Natural killer cell (primary cell): Measurements from ENCODE around the gene TRA2B. TPM values are rescaled to one million over a fixed set of nuclear protein-coding genes. Genes with fewer than 3 reads are reported as not detected.

Experiments used
- ATAC-seq, 3 donors: fragments of 150-1000 bp in 2 of 3; fragments of 200-7000 bp in 1 of 3; cut with Tn5 transposase; 1 replicate in 1 of 3; 2 replicates in 2 of 3; pipeline ENCODE4 v1.10.0; 2021; ENCODE audit warnings: mild to moderate bottlenecking in 2 of 3, moderate library complexity in 2 of 3
- DNase-seq, 2 donors: peaks; one replicate each; pipeline versions ENCODE4 v3.0.0 to v3.0.0-alpha.2; 2013 to 2021; ENCODE audit warnings: mixed read lengths in 1 of 2
- H3K27ac ChIP-seq: one replicate; pipeline ENCODE4 v1.5.1; 2013; ENCODE audit warnings: mild to moderate bottlenecking, low read length
- H3K27me3 ChIP-seq: one replicate; pipeline ENCODE4 v1.6.1; 2013; ENCODE audit warnings: low read length; ENCODE audit not compliant: control insufficient read depth, insufficient read depth
- H3K36me3 ChIP-seq: one replicate; pipeline ENCODE4 v1.6.1; 2013; ENCODE audit warnings: low read length; ENCODE audit not compliant: control insufficient read depth, insufficient read depth
- H3K4me1 ChIP-seq: one replicate; pipeline ENCODE4 v1.6.1; 2013; ENCODE audit warnings: low read length; ENCODE audit not compliant: control insufficient read depth, insufficient read depth
- H3K4me3 ChIP-seq: one replicate; pipeline ENCODE4 v1.5.1; 2013; ENCODE audit warnings: low read length
- H3K9me3 ChIP-seq: one replicate; pipeline ENCODE4 v1.6.1; 2013; ENCODE audit warnings: low read length; ENCODE audit not compliant: control insufficient read depth, insufficient read depth
- H3K27ac Mint-ChIP-seq, 2 donors: one replicate each; pipeline ENCODE4 v1.8.0; 2022; ENCODE audit warnings: mild to moderate bottlenecking in 2 of 2, mixed read lengths in 2 of 2, moderate library complexity in 1 of 2
- H3K27me3 Mint-ChIP-seq, 2 donors: one replicate each; pipeline ENCODE4 v1.8.0; 2022; ENCODE audit warnings: low read depth in 2 of 2, mixed read lengths in 2 of 2
- H3K36me3 Mint-ChIP-seq: one replicate; pipeline ENCODE4 v1.8.0; 2022; ENCODE audit warnings: mixed read lengths
- H3K4me1 Mint-ChIP-seq, 2 donors: one replicate each; pipeline ENCODE4 v1.8.0; 2022; ENCODE audit warnings: mixed read lengths in 2 of 2
- H3K4me3 Mint-ChIP-seq: one replicate; pipeline ENCODE4 v1.8.0; 2022; ENCODE audit warnings: mild to moderate bottlenecking, moderate library complexity, mixed read lengths
- H3K9me3 Mint-ChIP-seq, 2 donors: one replicate each; pipeline ENCODE4 v1.8.0; 2022; ENCODE audit warnings: mixed read lengths in 2 of 2
- CTCF ChIP-seq: fragments of 200-600 bp; IDR thresholded peaks from one replicate; pipeline ENCODE4 v1.8.0; 2022; ENCODE audit warnings: antibody characterized with exemption
- WGBS: methylation state at CpG from one replicate; pipeline ENCODE4 v1.1.7; 2013; ENCODE audit warnings: missing lambda C conversion rate; ENCODE audit not compliant: insufficient coverage; 5-methylcytosine and 5-hydroxymethylcytosine counted together
- intact Hi-C: fragments of 100-400 bp; cut with micrococcal nuclease; formaldehyde crosslinking; loops from one replicate; pipeline ENCODE4 v1.14.2; 2022
- total RNA-seq, 4 donors: library from RNA; stranded (reverse); fragments of 120-200 nt in 1 of 4; gene quantifications; one replicate each; pipeline versions ENCODE4 v1.2.3 to v1.2.4, GENCODE V29; 2013 to 2022

TRA2B gene
- total RNA-seq, 3 donors from 2014 or later (not counting 1 experiment from before 2014, with no cell fraction given): 565 to 669 (median 596) TPM

GRCh38 chr3:185867650-185868049 is 70.2 kb downstream of the TRA2B start:
- 100% methylated on average over 2 of the region's 2 CpGs for WGBS

DNA sequence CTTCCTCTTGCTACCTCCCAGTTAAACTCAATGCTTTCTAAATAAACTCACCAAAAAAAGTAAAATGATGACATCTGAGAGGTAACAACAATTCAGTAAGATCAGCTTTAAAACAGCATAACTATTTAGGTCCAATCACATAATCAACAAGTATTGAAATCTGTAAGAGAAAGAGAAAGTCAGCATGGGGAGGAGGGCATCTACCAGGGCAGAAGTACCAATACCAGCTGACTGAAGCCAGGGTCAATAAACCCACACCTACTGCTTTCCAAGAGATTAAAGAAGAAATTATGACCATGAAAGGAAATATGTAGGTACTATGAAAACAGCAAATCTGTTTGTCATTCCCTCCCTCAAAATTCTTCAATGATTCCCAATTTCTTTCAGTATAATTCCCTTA is 70.8 kb downstream of the TRA2B start:
- no peak overlapping the region for H3K4me3 Mint-ChIP-seq
- H3K4me3 ChIP-seq: no peak overlapping the region
- no peaks in the 10 kb centered on the region for H3K27me3 ChIP-seq
- no peaks in the 10 kb centered on the region for H3K36me3 Mint-ChIP-seq
- no peaks in the 10 kb centered on the region for H3K4me1 Mint-ChIP-seq
- no peaks in the 10 kb centered on the region for H3K9me3 ChIP-seq
- no peak overlapping the region for H3K27ac Mint-ChIP-seq
- H3K27ac ChIP-seq: no peak overlapping the region
- ATAC-seq (no peak), DNase-seq (no peak)
- peaks cover 7 to 10% of the 10 kb centered on the region in 2 donors for H3K27me3 Mint-ChIP-seq
- H3K9me3 Mint-ChIP-seq: no peaks in the 10 kb centered on the region
- intact Hi-C loops: no loop called here
- no peaks in the 10 kb centered on the region for H3K4me1 ChIP-seq
- no peak for TF ChIP-seq CTCF
- H3K36me3 ChIP-seq: no peaks in the 10 kb centered on the region

More at GRCh38 chr3:185867650-185868049, 70.2 kb downstream of the TRA2B start:
- Mint-ChIP-seq H3K27ac (no peak overlapping the region), H3K4me1 (no peaks in the 10 kb centered on the region), H3K36me3 (no peaks in the 10 kb centered on the region), H3K9me3 (no peaks in the 10 kb centered on the region), H3K27me3 (peaks cover 7 to 10% of the 10 kb centered on the region in 2 donors), H3K4me3 (no peak overlapping the region)
- ATAC-seq (no peak), DNase-seq (no peak)
- no peaks in the 10 kb centered on the region for H3K4me1 ChIP-seq
- no peak overlapping the region for H3K4me3 ChIP-seq
- no peaks in the 10 kb centered on the region for H3K9me3 ChIP-seq
- no peak for TF ChIP-seq CTCF
- no peak overlapping the region for H3K27ac ChIP-seq
- H3K36me3 ChIP-seq: no peaks in the 10 kb centered on the region
- intact Hi-C loops: no loop called here
- H3K27me3 ChIP-seq: no peaks in the 10 kb centered on the region

- no peaks in the 10 kb centered on the region for H3K27me3 ChIP-seq
- Mint-ChIP-seq H3K9me3 (no peaks in the 10 kb centered on the region), H3K27me3 (peaks cover 7 to 10% of the 10 kb centered on the region in 2 donors), H3K4me1 (no peaks in the 10 kb centered on the region), H3K36me3 (no peaks in the 10 kb centered on the region), H3K27ac (no peak overlapping the region), H3K4me3 (no peak overlapping the region)
- H3K4me1 ChIP-seq: no peaks in the 10 kb centered on the region
- WGBS: 100% methylated on average over 1 of the region's 1 CpG
- no peak overlapping the region for H3K27ac ChIP-seq
- DNase-seq (no peak), ATAC-seq (no peak)
- no peak overlapping the region for H3K4me3 ChIP-seq
- TF ChIP-seq CTCF: no peak
- H3K36me3 ChIP-seq: no peaks in the 10 kb centered on the region
- no peaks in the 10 kb centered on the region for H3K9me3 ChIP-seq
- intact Hi-C loops: no loop called here
These were observed 71.3 kb downstream of the TRA2B start for GRCh38 chr3:185866555-185866954.

Other genes starting within 250 kb of the TRA2B start
- gene IGF2BP2, start 113.0 kb downstream of the TRA2B start, total RNA-seq: 10 to 100 TPM in 1 of 3 donors, 1 to 10 TPM in 2; 4.2 to 16.8 (median 8.8) TPM
- 1 to 10 TPM; 3.0 to 5.3 (median 4.6) TPM for gene ETV5, start 171.1 kb upstream of the TRA2B start, total RNA-seq